ENCODE data around the gene NTN1.
"Not testable (repeated sequence)": the region's sequence is repeated elsewhere in the genome, so short reads cannot be mapped to it uniquely, and the experiment has no call there.

Gene NTN1

DNA sequence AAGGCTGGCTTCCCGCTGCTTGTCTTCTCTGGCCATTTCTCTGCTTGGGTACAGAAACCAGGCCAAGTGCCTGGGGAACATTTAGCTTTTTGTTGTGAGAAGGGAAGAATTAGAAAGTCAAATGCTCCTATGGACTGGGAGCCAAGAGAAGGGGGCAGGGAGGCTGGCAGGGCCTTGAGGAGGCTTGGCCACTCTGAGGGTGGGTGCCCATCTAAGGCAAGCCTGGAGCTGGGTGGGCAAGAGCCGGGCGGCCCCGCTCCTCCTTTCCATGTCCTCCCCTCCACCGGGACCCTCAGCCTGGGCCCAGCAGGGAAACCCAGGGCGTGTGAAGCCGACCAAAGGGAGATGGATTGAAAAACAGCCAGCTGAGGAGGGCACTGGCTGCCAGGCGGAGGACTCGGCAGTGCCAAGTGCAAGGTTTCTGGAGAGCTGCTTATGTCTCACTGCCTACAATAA, 69.4 kb downstream of the NTN1 start:
- DNase-seq = no peak

DNA sequence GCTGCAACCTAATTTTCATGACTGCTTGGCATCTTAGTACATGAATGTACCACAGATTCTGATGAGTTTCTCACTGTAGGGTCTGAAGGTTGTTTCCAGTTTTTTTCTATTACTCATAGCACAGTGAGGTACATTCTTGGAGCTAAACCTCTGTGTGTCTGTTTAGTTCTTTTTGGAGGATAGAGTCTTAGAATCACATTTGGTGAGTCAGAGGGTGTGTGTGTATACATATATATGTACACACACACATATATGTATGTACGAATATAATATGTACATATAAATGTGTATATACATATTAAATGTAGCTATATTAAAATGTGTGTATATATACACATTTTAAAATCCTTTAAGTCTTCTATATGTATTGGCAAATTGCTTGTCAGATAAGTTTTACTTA, 72.9 kb downstream of the NTN1 start:
- DNase-seq = no peak

DNA sequence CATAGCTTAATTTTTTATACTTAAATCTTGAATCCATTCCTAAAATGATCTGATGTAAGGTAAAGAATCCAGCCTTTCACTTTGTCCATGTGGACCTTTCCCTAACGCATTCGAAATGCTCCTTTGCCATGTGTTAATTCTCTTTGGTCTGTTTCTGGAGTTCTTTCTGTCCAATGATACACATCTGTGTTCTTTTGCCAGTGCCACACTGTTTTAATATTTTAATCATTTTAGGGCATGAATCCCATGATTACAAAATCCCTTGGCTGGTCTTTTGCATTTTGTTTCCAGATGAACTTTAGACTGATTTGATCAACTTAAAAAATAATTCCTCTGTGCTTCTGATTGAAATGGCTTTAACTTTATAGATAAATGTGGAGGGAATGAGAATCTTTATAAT, 74.1 kb downstream of the NTN1 start:
- DNase-seq = no peak

DNA sequence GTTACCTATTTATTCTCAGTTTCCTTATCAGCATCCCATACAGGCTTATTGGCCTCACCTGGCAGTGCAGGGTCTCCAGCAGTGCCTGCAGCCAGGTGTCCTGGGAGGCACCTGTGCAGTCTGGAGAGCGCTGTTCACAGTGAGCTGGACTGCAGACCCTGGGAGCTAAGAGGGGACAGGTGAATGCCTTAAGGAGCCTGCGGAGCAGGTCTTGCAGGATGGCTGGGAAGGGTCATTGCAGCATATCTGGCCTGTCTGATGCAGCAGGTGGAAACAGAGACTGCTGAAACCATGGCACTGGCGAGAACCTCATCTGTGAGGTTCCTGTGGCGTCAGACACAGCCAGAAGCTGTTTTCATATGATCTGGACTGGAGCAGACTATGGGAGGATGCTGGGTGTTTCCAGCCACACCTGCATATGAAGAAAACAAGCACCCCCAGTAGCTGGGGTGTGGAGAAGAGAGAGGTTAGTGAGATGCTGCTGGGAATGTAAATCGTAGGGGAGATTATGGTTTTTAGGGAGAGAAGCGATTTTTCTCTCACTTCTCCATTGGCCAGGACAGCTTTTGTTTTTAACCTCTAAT, 77.0 kb downstream of the NTN1 start:
- no peak for DNase-seq

DNA sequence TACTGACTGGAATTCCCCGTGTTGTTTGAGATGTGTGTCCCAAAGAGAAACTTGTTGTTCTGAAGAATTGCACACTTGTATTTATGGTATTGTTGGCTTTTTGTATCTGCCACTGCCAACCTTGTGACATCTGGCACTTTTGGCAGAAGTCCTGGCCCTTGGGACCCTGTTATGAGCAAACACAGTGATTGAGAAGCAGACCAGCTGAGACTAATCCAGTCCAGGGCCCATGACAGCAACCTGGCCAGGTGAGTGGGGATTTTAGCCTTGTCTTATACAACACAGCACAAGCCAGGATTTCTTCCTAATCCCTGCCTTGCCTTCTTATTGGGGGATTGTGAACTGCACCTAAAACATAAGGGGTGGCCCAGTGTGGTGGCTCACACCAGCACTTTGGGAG, 80.0 kb downstream of the NTN1 start:
- no peak for DNase-seq

DNA sequence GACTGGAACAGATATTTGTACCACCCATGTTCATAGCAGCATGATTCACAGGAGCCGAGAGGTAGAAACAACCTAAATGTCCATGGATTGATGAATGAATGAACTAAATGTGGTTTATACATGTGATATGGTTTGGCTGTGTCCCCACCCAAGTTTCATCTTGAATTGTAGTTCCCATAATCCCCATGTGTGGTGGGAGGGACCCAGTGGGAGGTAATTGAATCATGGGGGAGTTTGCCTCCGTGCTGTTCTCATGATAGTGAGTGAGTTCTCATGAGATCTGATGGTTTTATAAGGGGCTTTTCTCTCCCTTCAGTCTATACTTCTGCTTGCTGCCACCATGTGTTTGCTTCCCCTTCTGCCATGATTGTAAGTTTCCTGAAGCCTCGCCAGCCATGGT, 81.9 kb downstream of the NTN1 start:
- DNase-seq = not testable (repeated sequence)

GRCh38 chr17:9104370-9105041, 83.2 kb downstream of the NTN1 start:
- no peak for DNase-seq

GRCh38 chr17:9105068-9105868, 84.0 kb downstream of the NTN1 start:
- no peak for DNase-seq

DNA sequence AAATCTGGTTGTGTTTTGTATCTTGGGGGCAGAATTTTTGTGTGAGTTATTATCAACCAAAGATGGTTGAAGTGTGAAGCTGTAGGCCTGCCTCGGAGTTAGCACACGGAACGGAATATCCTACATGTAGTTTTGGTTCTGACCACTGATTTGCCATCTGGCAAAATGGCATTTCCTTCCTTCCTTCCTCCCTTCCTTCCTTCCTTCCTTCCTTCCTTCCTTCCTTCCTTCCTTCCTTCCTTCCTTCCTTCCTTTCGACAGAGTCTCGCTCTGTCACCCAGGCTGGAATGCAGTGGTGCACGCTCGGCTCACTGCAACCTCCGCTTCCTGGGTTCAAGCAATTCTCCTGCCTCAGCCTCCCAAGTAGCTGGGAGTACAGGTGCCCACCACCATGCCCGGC, 85.0 kb downstream of the NTN1 start:
- DNase-seq = not testable (repeated sequence)

GRCh38 chr17:9107527-9107926, 86.2 kb downstream of the NTN1 start:
- DNase-seq = no peak

- DNase-seq = no peak
These were observed 86.8 kb downstream of the NTN1 start for GRCh38 chr17:9108146-9108545.

- DNase-seq = no peak
These were observed 88.6 kb downstream of the NTN1 start for GRCh38 chr17:9109933-9110332.

DNA sequence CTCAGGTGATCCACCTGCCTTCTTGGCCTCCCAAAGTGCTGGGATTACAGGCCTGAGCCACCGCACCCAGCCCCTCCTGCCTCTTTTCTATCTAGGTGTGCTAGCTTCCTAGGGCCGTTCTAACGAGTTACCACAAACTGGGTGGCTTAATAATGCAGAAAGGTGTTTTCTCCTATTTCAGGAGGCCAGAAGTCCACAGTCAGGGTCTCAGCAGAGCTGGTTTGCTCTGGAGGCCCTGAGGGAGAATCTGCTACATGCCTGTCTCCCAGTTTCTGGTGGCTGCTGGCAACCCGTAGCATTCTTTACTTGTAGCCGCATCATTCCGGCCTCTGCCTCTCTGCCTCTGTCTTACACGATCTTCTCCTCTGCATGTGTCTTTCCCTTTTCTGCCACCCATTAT, 89.2 kb downstream of the NTN1 start:
- no peak for DNase-seq

- no peak for DNase-seq
These were observed 94.2 kb downstream of the NTN1 start for GRCh38 chr17:9115214-9116191.

DNA sequence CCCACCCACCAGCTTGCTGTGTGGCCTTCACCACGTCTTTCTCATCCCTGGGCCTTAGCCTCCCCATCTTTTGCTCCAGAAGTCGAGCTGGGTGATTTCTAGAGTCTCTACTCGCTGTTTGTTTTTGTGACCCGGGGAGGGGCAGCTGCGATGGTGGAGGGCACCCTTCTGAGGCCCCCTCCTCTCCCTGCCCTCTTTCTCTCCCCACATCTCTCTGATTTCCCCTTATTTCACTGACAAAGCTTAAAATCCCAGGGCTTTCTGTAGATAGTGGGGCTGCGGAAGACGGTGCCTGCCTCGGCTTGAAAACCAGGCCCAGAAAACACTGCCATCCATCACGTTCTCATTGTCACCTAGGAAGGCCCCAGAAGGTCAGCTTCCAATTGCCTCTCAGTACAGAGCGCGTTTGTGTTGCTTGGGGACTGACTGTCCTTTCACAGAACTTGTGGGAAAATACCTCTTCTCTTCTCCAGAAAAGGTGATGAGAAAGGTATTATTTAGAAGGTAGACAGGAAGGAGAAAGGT, 95.1 kb downstream of the NTN1 start:
- DNase-seq = no peak

- no peak for DNase-seq
These were observed 95.7 kb downstream of the NTN1 start for GRCh38 chr17:9116861-9117568.

GRCh38 chr17:9120471-9120870, 99.2 kb downstream of the NTN1 start:
- DNase-seq = no peak

DNA sequence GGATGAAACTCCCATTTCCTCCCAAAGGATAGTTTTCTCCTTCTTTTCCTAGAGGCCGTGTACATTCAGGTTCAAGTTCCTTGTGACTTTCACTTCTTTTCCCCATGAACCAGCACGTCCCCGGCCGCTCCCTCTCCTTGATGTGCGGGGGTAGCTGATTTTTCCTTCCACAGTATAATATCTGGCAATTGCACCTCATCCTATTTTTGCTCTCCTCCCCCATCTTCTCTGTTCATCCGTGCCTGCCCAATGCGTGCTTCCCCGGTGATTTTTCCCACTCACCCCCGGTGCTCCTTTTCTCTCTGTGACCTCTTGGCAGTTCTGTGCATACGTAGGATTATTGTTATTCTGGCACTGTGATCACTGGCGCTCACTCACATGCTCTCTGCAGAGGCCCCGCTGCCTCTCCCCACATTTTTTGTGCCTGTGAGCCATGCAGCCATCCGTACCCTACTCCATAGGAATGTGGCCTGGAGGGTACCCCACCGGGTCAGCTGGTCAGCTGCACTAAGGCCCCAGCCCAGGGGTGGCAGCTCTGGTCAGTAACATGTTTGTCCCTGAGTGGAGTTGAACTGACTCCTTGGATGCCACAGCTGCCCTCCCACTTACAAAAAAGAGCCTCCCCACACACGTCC, 100.0 kb downstream of the NTN1 start:
- no peak for DNase-seq

- no peak for DNase-seq
These were observed 102.6 kb downstream of the NTN1 start for GRCh38 chr17:9123594-9124553.

DNA sequence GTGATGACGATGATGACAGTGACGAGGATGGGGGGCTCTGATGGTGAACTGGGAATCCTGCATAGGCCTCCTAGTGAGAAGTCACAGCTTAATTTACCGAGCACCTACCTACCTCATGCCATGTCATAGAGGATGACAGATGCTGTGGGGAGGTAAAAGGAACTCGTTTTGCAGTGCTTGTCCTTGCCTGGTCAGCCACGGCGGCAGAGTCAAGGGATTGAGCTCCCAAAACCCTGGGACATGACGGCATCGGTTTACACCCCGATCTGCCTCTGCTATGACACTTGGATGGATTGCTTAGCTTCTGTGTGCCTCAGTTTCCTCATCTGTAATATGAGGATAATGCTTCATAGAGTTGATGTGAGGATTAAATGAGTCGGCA, 103.2 kb downstream of the NTN1 start:
- DNase-seq = no peak
